GM12872 (cell line): Measurements from ENCODE around the gene MYADML2.

Experiments
- CTCF ChIP-seq: IDR thresholded peaks from 3 replicates; pipeline ENCODE4 v1.5.1; 2011; ENCODE audit warnings: low read depth, mild to moderate bottlenecking, low read length, moderate library complexity; ENCODE audit not compliant: insufficient read depth

Gene MYADML2

DNA sequence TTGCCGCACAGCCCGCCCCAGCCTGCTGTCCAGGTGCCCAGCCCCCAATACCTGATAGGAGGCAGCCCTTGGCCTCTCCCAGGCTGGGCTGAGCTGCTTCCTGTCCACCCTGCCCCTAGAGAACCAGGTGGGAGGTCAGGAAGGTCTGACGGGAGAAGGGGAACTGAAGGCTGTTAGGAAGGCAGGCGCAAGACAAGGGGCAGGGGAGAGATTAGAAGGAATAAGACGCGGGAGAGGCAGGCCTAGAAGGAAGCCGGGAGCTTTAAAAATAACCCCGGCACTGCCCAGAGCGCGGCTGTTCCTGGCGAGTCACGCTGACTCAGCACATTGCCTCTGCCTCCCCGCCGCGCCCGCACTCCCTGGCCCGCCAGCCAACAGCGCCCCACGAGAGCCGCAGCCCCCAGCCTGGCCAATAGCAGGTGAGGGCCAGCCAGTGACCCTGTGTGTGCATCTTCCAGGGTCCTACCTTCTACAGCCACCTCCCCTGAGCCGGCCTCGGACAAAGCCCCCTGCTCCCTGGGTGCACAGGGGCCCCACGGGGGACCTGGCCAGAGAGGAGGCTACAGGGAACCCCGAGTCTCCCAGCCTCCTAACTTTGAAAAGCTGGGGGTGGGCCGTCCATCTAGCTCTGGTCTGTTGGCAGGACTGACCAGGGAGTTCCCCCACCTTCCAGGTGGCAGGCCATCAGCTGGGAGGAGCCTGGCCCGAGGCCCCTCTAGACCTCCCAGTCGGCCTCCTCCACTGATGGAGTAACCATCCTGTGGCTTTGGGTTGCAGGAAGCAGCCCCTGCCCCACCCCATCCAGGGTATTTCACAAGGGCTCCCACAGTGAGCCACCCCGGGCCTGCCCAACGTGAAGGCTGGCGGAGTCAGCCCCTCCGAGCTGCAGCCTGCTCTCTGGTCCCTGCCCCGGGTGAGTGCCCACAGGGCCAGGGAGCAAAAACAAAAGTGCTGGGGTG lies 23.5 kb downstream of the MYADML2 start:
- TF ChIP-seq CTCF, result no peak

GRCh38 chr17:81922566-81923301 lies 24.3 kb downstream of the MYADML2 start:
- no peak for TF ChIP-seq CTCF

GRCh38 chr17:81921996-81922565 lies 25.0 kb downstream of the MYADML2 start:
- no peak for TF ChIP-seq CTCF

DNA sequence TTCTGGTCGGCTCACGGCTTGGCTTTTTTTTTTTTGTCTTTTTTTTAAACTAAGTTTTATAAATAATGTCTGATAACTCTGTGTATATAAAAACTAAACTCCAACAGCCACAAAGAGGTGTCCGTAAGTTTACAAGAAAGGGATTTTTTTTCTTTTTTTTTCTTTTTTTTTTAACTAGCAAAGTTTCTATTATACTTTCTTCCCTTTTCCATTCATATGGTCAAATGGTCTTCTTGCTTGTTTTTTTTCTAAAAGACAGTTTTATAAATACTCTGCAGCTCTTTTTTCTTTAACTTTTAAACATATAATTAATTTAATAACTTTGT lies 25.5 kb downstream of the MYADML2 start:
- TF ChIP-seq CTCF, result no peak

DNA sequence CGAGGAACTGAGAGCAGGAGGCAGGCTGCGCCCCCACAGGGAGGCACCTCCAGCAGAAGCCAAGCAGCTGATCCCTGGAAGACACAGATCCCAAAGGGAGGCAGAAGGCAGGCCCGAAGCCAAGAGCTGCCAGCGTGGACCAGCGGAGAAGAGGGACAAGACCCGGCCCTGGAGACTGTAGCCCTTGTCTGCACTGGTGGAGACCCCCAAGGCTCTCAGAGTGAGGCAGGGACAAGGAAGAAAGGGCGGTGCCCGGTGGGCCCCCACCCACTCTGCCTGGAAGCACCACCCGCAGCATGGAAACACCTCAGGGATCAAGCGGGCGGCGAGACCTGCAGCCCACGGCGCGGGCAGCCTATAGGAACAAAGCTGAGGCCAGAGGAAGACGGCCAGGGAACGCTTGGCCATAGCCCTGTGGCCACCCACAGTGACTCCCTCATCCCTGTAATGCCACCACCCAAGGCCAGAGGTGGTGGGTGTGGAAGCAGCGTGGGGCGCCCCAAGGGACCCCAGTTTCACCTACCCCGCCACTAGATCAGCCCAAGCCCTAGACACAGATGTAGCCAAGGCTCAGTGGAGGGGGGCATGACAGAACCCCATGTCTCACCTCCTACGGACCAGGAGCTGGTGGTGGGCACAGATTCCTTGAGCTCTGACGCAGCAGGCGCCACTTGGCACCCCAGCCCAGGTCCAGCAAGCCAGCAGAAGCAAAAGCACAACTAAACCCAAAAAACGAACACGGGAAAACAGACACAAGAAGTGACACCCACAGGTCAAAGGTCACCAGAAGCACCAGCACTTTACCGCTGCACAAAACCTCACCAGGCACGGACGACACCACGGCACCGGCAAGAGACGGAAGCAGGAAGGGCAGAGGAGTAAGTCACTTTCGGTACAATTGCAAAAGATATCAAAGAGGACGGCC lies 26.2 kb downstream of the MYADML2 start:
- TF ChIP-seq CTCF, result no peak

DNA sequence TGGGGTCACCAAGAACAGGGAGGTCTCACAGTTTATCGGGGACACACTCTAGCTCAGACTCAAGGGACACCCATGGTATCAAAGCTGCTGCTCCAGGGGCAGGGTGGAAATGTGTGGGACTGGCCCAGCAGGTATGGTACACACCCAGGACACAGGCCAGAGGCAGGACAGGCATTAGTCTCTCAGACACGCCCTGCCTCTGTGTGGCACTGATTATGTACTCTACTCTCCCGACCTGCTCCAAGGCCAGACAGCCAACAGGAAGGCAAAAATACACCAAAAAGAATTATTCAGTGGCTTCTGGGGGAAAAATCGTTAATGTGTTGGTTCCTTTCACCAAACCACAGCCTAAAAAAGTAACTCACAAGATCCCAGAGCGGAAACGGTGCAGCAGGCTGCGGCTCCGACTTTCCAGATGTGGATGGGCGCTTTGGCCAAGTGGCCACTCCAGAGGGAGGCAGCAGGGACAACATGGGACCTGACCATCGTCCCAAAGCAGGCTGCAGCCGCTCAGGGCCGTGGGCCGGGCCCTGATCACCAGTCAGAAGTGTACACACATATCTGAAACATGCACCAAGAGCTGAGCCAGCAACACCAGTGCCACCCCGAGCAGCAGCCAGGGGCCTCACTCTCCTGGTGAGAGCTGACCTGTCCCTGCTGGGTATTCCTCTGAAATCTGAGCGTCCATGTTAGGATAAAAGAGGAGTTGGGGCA lies 28.0 kb downstream of the MYADML2 start:
- no peak for TF ChIP-seq CTCF
